ENCODE data around the gene ST8SIA6.

- TF ChIP-seq POLR2A (IDR thresholded peaks at IDR 0.05; ENCODE audit: low read depth, low read length) (no peak), POLR2AphosphoS5 (IDR thresholded peaks at IDR 0.05; ENCODE audit: low read length) (no peak), CTCF (IDR thresholded peaks at IDR 0.05 in 2 of 3, conservative IDR thresholded peaks at IDR 0.05 in 1 of 3; ENCODE audit: control insufficient read depth in 2 of 3, extremely low read depth in 1 of 3, insufficient read depth in 1 of 3, low read depth in 3 of 3, low read length in 3 of 3) (no peak), BHLHE40 (IDR thresholded peaks at IDR 0.05; ENCODE audit: borderline replicate concordance in 1 of 2, low read depth in 2 of 2, low read length in 1 of 2) (no peak), IRF3 (IDR thresholded peaks at IDR 0.05) (no peak), MAX (IDR thresholded peaks at IDR 0.05; ENCODE audit: low read depth, low read length) (no peak), FOXM1 (IDR thresholded peaks at IDR 0.05; ENCODE audit: low read depth, low read length) (no peak), SRF (IDR thresholded peaks at IDR 0.05; ENCODE audit: low read depth in 2 of 2, low read length in 2 of 2) (no peak), ATF3 (IDR thresholded peaks at IDR 0.05; ENCODE audit: borderline replicate concordance, extremely low read depth, low read depth, low read length) (no peak), SP1 (IDR thresholded peaks at IDR 0.05; ENCODE audit: low read depth, low read length) (no peak)
Observed at GRCh38 chr10:17455015-17455520, 673 bp upstream of the ST8SIA6 start.

Measured in GM12878 (cell line).